Nucleus accumbens (tissue), 56 donors: Measurements from ENCODE around the gene CEMP1.

Experiments
- DNase-seq, 56 donors: peaks; one replicate each; lab custom pipeline; 2025; lab: John Stamatoyannopoulos, UW

The CEMP1 gene

GRCh38 chr16:2520784-2521531, 10.2 kb downstream of the CEMP1 start:
- no peak for DNase-seq

GRCh38 chr16:2520097-2520783, 11.0 kb downstream of the CEMP1 start, which contains the start of gene AMDHD2:
TSS of gene AMDHD2 (plus strand) at chr16:2520371. CDS start at chr16:2520459, 88 bp downstream.
- peak in 55 of 56 donors; percentile 33 to 93 (median 81) for DNase-seq

- no peak for DNase-seq
Observed at GRCh38 chr16:2519711-2520080, 11.5 kb downstream of the CEMP1 start.

GRCh38 chr16:2518823-2519710, 12.1 kb downstream of the CEMP1 start:
- DNase-seq, result no peak

- no peak for DNase-seq
Observed at GRCh38 chr16:2517954-2518605, 13.1 kb downstream of the CEMP1 start.

GRCh38 chr16:2516391-2517240, 14.6 kb downstream of the CEMP1 start:
- peak in 1 of 56 donors; percentile 41 for DNase-seq

GRCh38 chr16:2515180-2515851, 15.9 kb downstream of the CEMP1 start:
- DNase-seq, result no peak

- peak in 1 of 56 donors; percentile 35 for DNase-seq
Observed at GRCh38 chr16:2514333-2515179, 16.7 kb downstream of the CEMP1 start.

GRCh38 chr16:2513405-2514332, 17.5 kb downstream of the CEMP1 start, which contains the start of gene ATP6V0C:
TSS of gene ATP6V0C (plus strand) at chr16:2513952. CDS start at chr16:2514104, 152 bp downstream.
- peak in 55 of 56 donors; percentile 31 to 97 (median 89) for DNase-seq

GRCh38 chr16:2512735-2513404, 18.3 kb downstream of the CEMP1 start:
- peak in 2 of 56 donors; percentile 24 to 53 for DNase-seq

GRCh38 chr16:2511996-2512734, 19.0 kb downstream of the CEMP1 start:
- no peak for DNase-seq

- peak in 39 of 56 donors; percentile 12 to 79 (median 49) for DNase-seq
Observed at GRCh38 chr16:2511128-2511800, 19.9 kb downstream of the CEMP1 start.

- no peak for DNase-seq
Observed at GRCh38 chr16:2508722-2509400, 22.3 kb downstream of the CEMP1 start.

- DNase-seq, result peak in 2 of 56 donors; percentile 33 to 51
Observed at GRCh38 chr16:2507665-2508064, 23.5 kb downstream of the CEMP1 start.
